Subcutaneous adipose tissue (tissue), 4 donors: ENCODE measurements around the gene ALKAL2. TPM values are rescaled to one million over a fixed set of nuclear protein-coding genes. Genes with fewer than 3 reads are reported as not detected.

Source experiments
- CTCF ChIP-seq: fragments of 450-650 bp; IDR thresholded peaks from one replicate; pipeline ENCODE4 v1.5.1; 2016; ENCODE audit warnings: low read depth, mild to moderate bottlenecking, control low read depth, antibody characterized with exemption, moderate library complexity
- total RNA-seq, 4 donors: library from RNA; depleted of rRNA; stranded (reverse); fragments of >200 nt; gene quantifications; one replicate each; pipeline ENCODE4 v1.1.0, GENCODE V29; 2016

The ALKAL2 gene
- total RNA-seq, 4 donors from 2014 or later: 0.98 to 11.2 (median 6.0) TPM

GRCh38 chr2:309148-309953, 21.5 kb upstream of the ALKAL2 start:
- no peak for TF ChIP-seq CTCF

GRCh38 chr2:305366-305765, 17.5 kb upstream of the ALKAL2 start:
- TF ChIP-seq CTCF: no peak

GRCh38 chr2:296354-296753, 8.5 kb upstream of the ALKAL2 start:
- TF ChIP-seq CTCF: no peak

GRCh38 chr2:295090-295489, 7.2 kb upstream of the ALKAL2 start:
- no peak for TF ChIP-seq CTCF

DNA sequence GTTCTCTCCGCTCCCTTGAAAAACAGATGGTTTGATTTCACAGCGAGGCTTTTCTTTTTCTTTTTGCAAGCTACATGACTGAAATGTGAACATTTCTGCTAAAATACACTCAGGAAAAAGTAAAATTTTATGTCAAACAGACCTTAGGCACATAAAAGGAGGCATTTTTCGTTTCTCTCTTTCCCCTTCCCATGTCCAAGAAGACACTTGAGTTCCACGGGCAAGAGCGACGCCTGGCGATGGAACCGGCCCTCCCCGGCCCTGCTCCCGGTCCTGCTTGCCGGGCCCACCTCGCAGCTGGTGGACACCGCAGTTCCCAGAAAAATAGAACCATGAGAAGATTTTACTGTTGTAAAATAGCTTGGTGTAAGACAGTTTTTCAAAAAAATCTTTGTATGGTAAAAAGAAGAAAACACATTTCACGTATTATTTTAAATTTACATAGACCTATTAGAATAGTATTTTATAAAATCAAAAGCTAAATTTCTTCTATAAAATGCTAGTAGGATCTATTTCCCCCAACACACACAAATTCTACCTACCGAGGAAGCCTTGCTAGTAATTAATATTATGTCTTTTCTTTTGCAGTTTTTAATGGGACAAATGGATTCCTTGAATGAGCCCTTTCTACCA, 2.3 kb upstream of the ALKAL2 start:
- TF ChIP-seq CTCF: no peak

GRCh38 chr2:289362-290089, 1.6 kb upstream of the ALKAL2 start:
- no peak for TF ChIP-seq CTCF

GRCh38 chr2:288758-289361, 969 bp upstream of the ALKAL2 start:
- no peak for TF ChIP-seq CTCF
